Progenitor cell of endocrine pancreas (in vitro differentiated cells): ENCODE measurements around the gene ARRDC3. TPM values are rescaled to one million over a fixed set of nuclear protein-coding genes. Genes with fewer than 3 reads are reported as not detected.
"Not testable (repeated sequence)": the region's sequence is repeated elsewhere in the genome, so short reads cannot be mapped to it uniquely, and the experiment has no call there.

Experiments used
- DNase-seq: peaks from one replicate; pipeline ENCODE4 v3.0.0; 2021; ENCODE audit warnings: low spot score; ENCODE audit not compliant: unreplicated experiment
- H3K27ac Mint-ChIP-seq: 2 replicates; pipeline ENCODE4 v1.8.0; 2021; ENCODE audit warnings: mild to moderate bottlenecking, moderate library complexity, mixed read lengths
- H3K27me3 Mint-ChIP-seq: 2 replicates; pipeline ENCODE4 v1.8.0; 2021; ENCODE audit warnings: mixed read lengths
- H3K36me3 Mint-ChIP-seq: 2 replicates; pipeline ENCODE4 v1.8.0; 2022; ENCODE audit warnings: mixed read lengths; ENCODE audit not compliant: insufficient read depth
- H3K4me1 Mint-ChIP-seq: 2 replicates; pipeline ENCODE4 v1.8.0; 2021; ENCODE audit warnings: low read depth, mixed read lengths
- H3K4me3 Mint-ChIP-seq: 2 replicates; pipeline ENCODE4 v1.8.0; 2021; ENCODE audit warnings: low read depth, mild to moderate bottlenecking, moderate library complexity, mixed read lengths
- H3K9me3 Mint-ChIP-seq: 2 replicates; pipeline ENCODE4 v1.8.0; 2021; ENCODE audit warnings: low read depth, mixed read lengths
- CTCF ChIP-seq: fragments of 200-600 bp; sonication (generic); IDR thresholded peaks from one replicate; pipeline ENCODE4 v1.5.0; 2021; ENCODE audit warnings: antibody characterized with exemption, mild to moderate bottlenecking; ENCODE audit not compliant: unreplicated experiment
- total RNA-seq: library from RNA; stranded (reverse); gene quantifications from 2 replicates; pipeline ENCODE4 v1.2.1, GENCODE V29; 2021

Gene ARRDC3
- total RNA-seq, 1 donor from 2014 or later, result 107 TPM

GRCh38 chr5:91339063-91339705, 43.9 kb downstream of the ARRDC3 start:
- H3K27ac Mint-ChIP-seq, result no peak overlapping the region
- no peaks in the 10 kb centered on the region for H3K36me3 Mint-ChIP-seq
- H3K27me3 Mint-ChIP-seq, result no peaks in the 10 kb centered on the region
- TF ChIP-seq CTCF, result no peak
- H3K4me1 Mint-ChIP-seq, result peaks cover 2% of the 10 kb centered on the region
- H3K9me3 Mint-ChIP-seq, result no peaks in the 10 kb centered on the region
- H3K4me3 Mint-ChIP-seq, result no peak overlapping the region
- no peak for DNase-seq

GRCh38 chr5:91332267-91333045, 50.7 kb downstream of the ARRDC3 start:
- no peaks in the 10 kb centered on the region for H3K27me3 Mint-ChIP-seq
- no peaks in the 10 kb centered on the region for H3K36me3 Mint-ChIP-seq
- H3K27ac Mint-ChIP-seq, result no peak overlapping the region
- no peaks in the 10 kb centered on the region for H3K9me3 Mint-ChIP-seq
- TF ChIP-seq CTCF, result no peak
- H3K4me1 Mint-ChIP-seq, result peaks cover 23% of the 10 kb centered on the region
- no peak overlapping the region for H3K4me3 Mint-ChIP-seq
- DNase-seq, result no peak

GRCh38 chr5:91331705-91332104, 51.4 kb downstream of the ARRDC3 start:
- Mint-ChIP-seq H3K36me3 (no peaks in the 10 kb centered on the region), H3K9me3 (no peaks in the 10 kb centered on the region), H3K27ac (no peak overlapping the region), H3K4me1 (peaks cover 24% of the 10 kb centered on the region), H3K4me3 (no peak overlapping the region), H3K27me3 (no peaks in the 10 kb centered on the region)
- DNase-seq, result no peak
- TF ChIP-seq CTCF, result no peak

- Mint-ChIP-seq H3K27ac (peak overlapping the region; percentile 19), H3K4me3 (no peak overlapping the region), H3K4me1 (peaks cover 22% of the 10 kb centered on the region), H3K36me3 (no peaks in the 10 kb centered on the region), H3K27me3 (no peaks in the 10 kb centered on the region), H3K9me3 (no peaks in the 10 kb centered on the region)
- DNase-seq, result no peak
- no peak for TF ChIP-seq CTCF
Observed at GRCh38 chr5:91329283-91329682, 53.8 kb downstream of the ARRDC3 start.

GRCh38 chr5:91328743-91329142, 54.4 kb downstream of the ARRDC3 start:
- no peaks in the 10 kb centered on the region for H3K36me3 Mint-ChIP-seq
- H3K27ac Mint-ChIP-seq, result no peak overlapping the region
- no peaks in the 10 kb centered on the region for H3K27me3 Mint-ChIP-seq
- H3K9me3 Mint-ChIP-seq, result no peaks in the 10 kb centered on the region
- H3K4me1 Mint-ChIP-seq, result peaks cover 17% of the 10 kb centered on the region
- no peak overlapping the region for H3K4me3 Mint-ChIP-seq
- no peak for DNase-seq
- TF ChIP-seq CTCF, result no peak

GRCh38 chr5:91322981-91323380, 60.1 kb downstream of the ARRDC3 start:
- H3K27ac Mint-ChIP-seq, H3K4me1 Mint-ChIP-seq, H3K36me3 Mint-ChIP-seq, H3K27me3 Mint-ChIP-seq, H3K4me3 Mint-ChIP-seq, H3K9me3 Mint-ChIP-seq, DNase-seq: not testable (repeated sequence)
